GM19467 (cell line): ENCODE results near the gene ZBTB8A.

Experiments
- ATAC-seq: cut with Tn5 transposase; IDR thresholded peaks from one replicate; pipeline ENCODE4 v1.9.1; 2021; ENCODE audit warnings: mild to moderate bottlenecking, moderate library complexity; ENCODE audit not compliant: unreplicated experiment

Gene ZBTB8A

GRCh38 chr1:32651461-32652073, 112.3 kb downstream of the ZBTB8A start:
- ATAC-seq: no peak

DNA sequence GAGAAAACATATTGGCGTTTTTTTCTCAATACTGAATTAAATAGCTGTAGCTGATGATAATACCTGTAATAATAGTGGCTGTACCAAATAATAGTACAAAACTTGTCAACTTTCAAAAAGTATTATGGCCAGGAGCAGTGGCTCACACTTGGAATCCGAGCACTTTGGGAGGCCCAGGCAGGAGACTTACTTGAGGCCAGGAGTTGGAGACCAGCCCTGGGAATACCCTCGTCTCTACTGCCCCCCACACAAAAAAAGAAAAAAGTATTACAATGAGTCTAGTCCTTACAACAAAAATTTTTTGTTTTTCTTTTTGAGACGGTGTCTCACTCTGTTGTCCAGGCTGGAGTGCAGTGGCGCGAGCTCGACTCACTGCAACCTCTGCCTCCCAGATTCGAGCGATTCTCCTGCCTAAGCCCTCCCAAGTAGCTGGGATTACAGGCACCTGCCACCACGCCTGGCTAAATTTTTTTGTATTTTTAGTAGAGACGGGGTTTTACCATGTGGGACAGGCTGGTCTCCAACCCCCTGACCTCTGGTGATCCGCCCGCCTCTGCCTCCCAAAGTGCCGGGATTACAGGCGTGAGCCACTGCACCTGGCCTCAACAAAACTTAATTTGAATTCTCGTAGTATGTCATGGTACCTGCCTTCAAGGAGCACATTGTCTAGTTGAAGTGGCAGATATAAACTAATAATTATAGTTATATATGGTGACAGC, 113.2 kb downstream of the ZBTB8A start:
- no peak for ATAC-seq
